HEK293 (cell line): Measurements from ENCODE around the gene CHD8.

Source experiments
- CTCF ChIA-PET: fragments of 350-600 bp; formaldehyde crosslinking; extraction: SDS; loops from one replicate; lab custom pipeline; 2021; ENCODE audit warnings: antibody characterized with exemption; lab: Yijun Ruan, JAX
- POLR2A ChIA-PET: fragments of 300-600 bp; formaldehyde crosslinking; extraction: SDS; loops from one replicate; lab custom pipeline; 2020; ENCODE audit warnings: antibody characterized with exemption, inconsistent platforms; lab: Yijun Ruan, JAX
- H3K27ac ChIP-seq: fragments of 200-500 bp; sonication (Bioruptor generic); 2 replicates; pipeline ENCODE4 v1.5.1; 2014; ENCODE audit warnings: low read depth, low read length, control low read depth, inconsistent platforms; ENCODE audit errors: extremely low read depth
- H3K36me3 ChIP-seq, 2 experiments: fragments of 200-500 bp in 1 of 2; sonication (Bioruptor generic) in 1 of 2; 1 replicate in 1 of 2; 2 replicates in 1 of 2; pipeline ENCODE4 v1.5.1; 2014 to 2017; ENCODE audit warnings: inconsistent platforms in 2 of 2, low read length in 2 of 2; ENCODE audit not compliant: control insufficient read depth in 2 of 2, insufficient read depth in 1 of 2
- H3K4me1 ChIP-seq: fragments of 200-500 bp; sonication (Bioruptor generic); 2 replicates; pipeline ENCODE4 v1.5.1; 2014; ENCODE audit warnings: mild to moderate bottlenecking, low read length, inconsistent platforms; ENCODE audit not compliant: control insufficient read depth, insufficient read depth
- H3K4me3 ChIP-seq: 2 replicates; pipeline ENCODE4 v1.5.1; 2011; ENCODE audit warnings: low read depth, mild to moderate bottlenecking, control low read depth, low read length, moderate library complexity
- H3K9me3 ChIP-seq: fragments of 200-500 bp; sonication (Bioruptor generic); 2 replicates; pipeline ENCODE4 v1.5.1; 2014; ENCODE audit warnings: low read depth, low read length, inconsistent platforms; ENCODE audit not compliant: control insufficient read depth, insufficient read depth
- ATF2 ChIP-seq: fragments of 450-650 bp; formaldehyde crosslinking; IDR thresholded peaks from 2 replicates; pipeline ENCODE4 v1.5.1; 2016; ENCODE audit warnings: missing biosample characterization, missing genetic modification characterization, low read depth
- GLIS1 ChIP-seq: fragments of 450-650 bp; formaldehyde crosslinking; IDR thresholded peaks from 2 replicates; pipeline ENCODE4 v1.5.1; 2016; ENCODE audit warnings: missing biosample characterization, missing genetic modification characterization
- KLF10 ChIP-seq: fragments of 450-650 bp; IDR thresholded peaks from 2 replicates; pipeline ENCODE4 v1.5.1; 2018; ENCODE audit warnings: missing biosample characterization, mild to moderate bottlenecking, missing genetic modification characterization
- KLF8 ChIP-seq: fragments of 450-650 bp; formaldehyde crosslinking; IDR thresholded peaks from 2 replicates; pipeline ENCODE4 v1.5.1; 2016; ENCODE audit warnings: missing biosample characterization, missing genetic modification characterization
- PRDM1 ChIP-seq: fragments of 450-650 bp; formaldehyde crosslinking; IDR thresholded peaks from 2 replicates; pipeline ENCODE4; 2016; ENCODE audit warnings: missing biosample characterization, missing genetic modification characterization
- ZBTB11 ChIP-seq: fragments of 450-650 bp; formaldehyde crosslinking; conservative IDR thresholded peaks from 2 replicates; pipeline ENCODE4 v1.5.1; 2016; ENCODE audit warnings: low read depth, missing biosample characterization, missing genetic modification characterization
- ZBTB44 ChIP-seq: fragments of 450-650 bp; IDR thresholded peaks from 2 replicates; pipeline ENCODE4 v1.5.1; 2018; ENCODE audit warnings: missing biosample characterization, mild to moderate bottlenecking, missing genetic modification characterization
- ZBTB8A ChIP-seq: fragments of 450-650 bp; formaldehyde crosslinking; IDR thresholded peaks from 2 replicates; pipeline ENCODE4 v1.5.1; 2016; ENCODE audit warnings: missing biosample characterization, missing genetic modification characterization
- ZNF121 ChIP-seq: fragments of 450-650 bp; formaldehyde crosslinking; IDR thresholded peaks from 2 replicates; pipeline ENCODE4 v1.5.1; 2016; ENCODE audit warnings: missing biosample characterization, missing genetic modification characterization
- ZNF157 ChIP-seq: fragments of 450-650 bp; formaldehyde crosslinking; IDR thresholded peaks from 2 replicates; pipeline ENCODE4 v1.5.1; 2016; ENCODE audit warnings: missing biosample characterization, missing genetic modification characterization
- ZNF169 ChIP-seq: fragments of 450-650 bp; formaldehyde crosslinking; IDR thresholded peaks from 2 replicates; pipeline ENCODE4 v1.5.1; 2016; ENCODE audit warnings: missing biosample characterization, missing genetic modification characterization
- ZNF184 ChIP-seq: fragments of 450-650 bp; IDR thresholded peaks from 2 replicates; pipeline ENCODE4 v1.5.1; 2018; ENCODE audit warnings: missing biosample characterization, mild to moderate bottlenecking, missing genetic modification characterization
- ZNF19 ChIP-seq: fragments of 450-650 bp; formaldehyde crosslinking; IDR thresholded peaks from 2 replicates; pipeline ENCODE4; 2016; ENCODE audit warnings: missing biosample characterization, missing genetic modification characterization, low read depth
- ZNF335 ChIP-seq: fragments of 450-650 bp; formaldehyde crosslinking; conservative IDR thresholded peaks from 2 replicates; pipeline ENCODE4 v1.5.1; 2016; ENCODE audit warnings: missing biosample characterization, missing genetic modification characterization
- ZNF350 ChIP-seq: fragments of 450-650 bp; formaldehyde crosslinking; IDR thresholded peaks from 2 replicates; pipeline ENCODE4 v1.5.0; 2017; ENCODE audit warnings: missing biosample characterization, mild to moderate bottlenecking, missing genetic modification characterization
- ZNF510 ChIP-seq: fragments of 450-650 bp; formaldehyde crosslinking; IDR thresholded peaks from 2 replicates; pipeline ENCODE4 v1.5.1; 2018; ENCODE audit warnings: mild to moderate bottlenecking, missing genetic modification characterization, missing biosample characterization; ENCODE audit not compliant: insufficient replicate concordance
- ZNF521 ChIP-seq: fragments of 450-650 bp; formaldehyde crosslinking; IDR thresholded peaks from 2 replicates; pipeline ENCODE4 v1.5.1; 2017; ENCODE audit warnings: missing biosample characterization, mild to moderate bottlenecking, missing genetic modification characterization
- ZNF544 ChIP-seq: fragments of 450-650 bp; formaldehyde crosslinking; IDR thresholded peaks from 2 replicates; pipeline ENCODE4 v1.5.0; 2017; ENCODE audit warnings: missing biosample characterization, missing genetic modification characterization
- ZNF558 ChIP-seq: fragments of 450-650 bp; formaldehyde crosslinking; IDR thresholded peaks from 2 replicates; pipeline ENCODE4 v1.5.1; 2016; ENCODE audit warnings: missing biosample characterization, missing genetic modification characterization
- ZNF560 ChIP-seq: fragments of 450-650 bp; formaldehyde crosslinking; IDR thresholded peaks from 2 replicates; pipeline ENCODE4 v1.5.1; 2017; ENCODE audit warnings: missing biosample characterization, missing genetic modification characterization, borderline replicate concordance
- ZNF585B ChIP-seq: fragments of 450-650 bp; formaldehyde crosslinking; IDR thresholded peaks from 2 replicates; pipeline ENCODE4 v1.5.1; 2016; ENCODE audit warnings: missing biosample characterization, missing genetic modification characterization
- ZSCAN4 ChIP-seq: fragments of 450-650 bp; formaldehyde crosslinking; IDR thresholded peaks from 2 replicates; pipeline ENCODE4 v1.5.1; 2017; ENCODE audit warnings: missing biosample characterization, missing genetic modification characterization
- TF ChIP-seq, protein P1 (sequence below): fragments of 450-650 bp; formaldehyde crosslinking; IDR thresholded peaks from 2 replicates; pipeline ENCODE4 v1.5.1; 2016; ENCODE audit warnings: missing biosample characterization, missing genetic modification characterization
- TF ChIP-seq, protein P2 (sequence below): fragments of 450-650 bp; formaldehyde crosslinking; IDR thresholded peaks from 2 replicates; pipeline ENCODE4 v1.5.1; 2016; ENCODE audit warnings: missing biosample characterization, missing genetic modification characterization

Gene CHD8

GRCh38 chr14:21356511-21356910 lies 99.4 kb downstream of the CHD8 start:
- ChIA-PET POLR2A (interaction anchor here (1.1 kb wide), 1 partner anchor 23 kb away, joined by 3 read pairs; no protein-coding TSS in a partner anchor), CTCF (interaction anchor here (0.6 to 0.8 kb wide), 3 partner anchors 21 to 825 kb away, joined by 3 read pairs; no protein-coding TSS in a partner anchor)
- Histone ChIP-seq H3K4me3 (no peak overlapping the region), H3K27ac (no peak overlapping the region), H3K4me1 (no peaks in the 10 kb centered on the region), H3K36me3 (peaks cover 97% of the 10 kb centered on the region in 2 experiments), H3K9me3 (no peaks in the 10 kb centered on the region)
- TF ChIP-seq ZNF19 (tag by site-specific recombination) (no peak), ZSCAN4 (no peak), ZNF585B (tag by site-specific recombination) (no peak), ZNF121 (peak; percentile 40; the same call in 1 of the 2 replicates), ZNF350 (tag by site-specific recombination) (no peak), ZNF521 (no peak), GLIS1 (tag by site-specific recombination) (no peak), KLF8 (no peak)
- TF ChIP-seq, protein P1, sequence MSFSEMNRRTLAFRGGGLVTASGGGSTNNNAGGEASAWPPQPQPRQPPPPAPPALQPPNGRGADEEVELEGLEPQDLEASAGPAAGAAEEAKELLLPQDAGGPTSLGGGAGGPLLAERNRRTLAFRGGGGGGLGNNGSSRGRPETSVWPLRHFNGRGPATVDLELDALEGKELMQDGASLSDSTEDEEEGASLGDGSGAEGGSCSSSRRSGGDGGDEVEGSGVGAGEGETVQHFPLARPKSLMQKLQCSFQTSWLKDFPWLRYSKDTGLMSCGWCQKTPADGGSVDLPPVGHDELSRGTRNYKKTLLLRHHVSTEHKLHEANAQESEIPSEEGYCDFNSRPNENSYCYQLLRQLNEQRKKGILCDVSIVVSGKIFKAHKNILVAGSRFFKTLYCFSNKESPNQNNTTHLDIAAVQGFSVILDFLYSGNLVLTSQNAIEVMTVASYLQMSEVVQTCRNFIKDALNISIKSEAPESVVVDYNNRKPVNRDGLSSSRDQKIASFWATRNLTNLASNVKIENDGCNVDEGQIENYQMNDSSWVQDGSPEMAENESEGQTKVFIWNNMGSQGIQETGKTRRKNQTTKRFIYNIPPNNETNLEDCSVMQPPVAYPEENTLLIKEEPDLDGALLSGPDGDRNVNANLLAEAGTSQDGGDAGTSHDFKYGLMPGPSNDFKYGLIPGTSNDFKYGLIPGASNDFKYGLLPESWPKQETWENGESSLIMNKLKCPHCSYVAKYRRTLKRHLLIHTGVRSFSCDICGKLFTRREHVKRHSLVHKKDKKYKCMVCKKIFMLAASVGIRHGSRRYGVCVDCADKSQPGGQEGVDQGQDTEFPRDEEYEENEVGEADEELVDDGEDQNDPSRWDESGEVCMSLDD (tag by site-specific recombination): no peak

DNA sequence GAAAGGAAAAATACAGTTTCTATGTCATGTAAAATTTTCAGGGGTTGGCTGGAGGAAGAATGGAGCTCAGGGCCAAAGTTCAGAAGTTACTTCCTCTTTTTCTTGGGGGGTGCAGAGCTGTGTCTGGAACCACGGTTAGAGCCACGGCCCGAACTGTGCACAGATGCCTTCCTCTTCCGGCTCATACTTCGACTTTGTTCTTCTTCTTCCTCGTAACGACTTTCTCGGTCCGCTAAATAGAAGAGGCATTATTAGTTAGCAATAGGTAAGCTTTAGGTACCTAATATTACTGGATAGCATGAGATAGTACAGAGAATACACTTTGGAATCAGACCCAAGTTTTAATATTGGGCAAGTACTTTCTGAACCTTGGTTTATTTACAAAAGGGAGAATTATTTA lies 103.3 kb downstream of the CHD8 start:
- H3K36me3 ChIP-seq: peaks cover 69% of the 10 kb centered on the region in 2 experiments
- no peak overlapping the region for H3K27ac ChIP-seq
- no peaks in the 10 kb centered on the region for H3K9me3 ChIP-seq
- no peaks in the 10 kb centered on the region for H3K4me1 ChIP-seq
- ChIA-PET POLR2A (no interaction called here), CTCF (no interaction called here)
- no peak overlapping the region for H3K4me3 ChIP-seq
- TF ChIP-seq ZBTB44 (tag by site-specific recombination): no peak
- TF ChIP-seq ZNF544 (tag by site-specific recombination): no peak
- TF ChIP-seq PRDM1: no peak
- TF ChIP-seq ZNF560 (tag by site-specific recombination): no peak
- no peak for TF ChIP-seq ZNF585B (tag by site-specific recombination)
- no peak for TF ChIP-seq ZNF157 (tag by site-specific recombination)
- TF ChIP-seq ZNF510 (tag by site-specific recombination): no peak
- TF ChIP-seq ZNF169 (tag by site-specific recombination): no peak
- TF ChIP-seq ZNF558 (tag by site-specific recombination): no peak
- TF ChIP-seq ATF2 (tag by site-specific recombination): no peak
- no peak for TF ChIP-seq ZBTB8A
- TF ChIP-seq, protein P2, sequence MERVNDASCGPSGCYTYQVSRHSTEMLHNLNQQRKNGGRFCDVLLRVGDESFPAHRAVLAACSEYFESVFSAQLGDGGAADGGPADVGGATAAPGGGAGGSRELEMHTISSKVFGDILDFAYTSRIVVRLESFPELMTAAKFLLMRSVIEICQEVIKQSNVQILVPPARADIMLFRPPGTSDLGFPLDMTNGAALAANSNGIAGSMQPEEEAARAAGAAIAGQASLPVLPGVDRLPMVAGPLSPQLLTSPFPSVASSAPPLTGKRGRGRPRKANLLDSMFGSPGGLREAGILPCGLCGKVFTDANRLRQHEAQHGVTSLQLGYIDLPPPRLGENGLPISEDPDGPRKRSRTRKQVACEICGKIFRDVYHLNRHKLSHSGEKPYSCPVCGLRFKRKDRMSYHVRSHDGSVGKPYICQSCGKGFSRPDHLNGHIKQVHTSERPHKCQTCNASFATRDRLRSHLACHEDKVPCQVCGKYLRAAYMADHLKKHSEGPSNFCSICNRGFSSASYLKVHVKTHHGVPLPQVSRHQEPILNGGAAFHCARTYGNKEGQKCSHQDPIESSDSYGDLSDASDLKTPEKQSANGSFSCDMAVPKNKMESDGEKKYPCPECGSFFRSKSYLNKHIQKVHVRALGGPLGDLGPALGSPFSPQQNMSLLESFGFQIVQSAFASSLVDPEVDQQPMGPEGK (tag by site-specific recombination): no peak
- TF ChIP-seq ZBTB11 (tag by site-specific recombination): no peak
- no peak for TF ChIP-seq ZNF335
- no peak for TF ChIP-seq KLF10
- no peak for TF ChIP-seq ZNF184 (tag by site-specific recombination)
